NCI-H1105 (cell line): ENCODE results near the gene MCTP2.

Experiments used
- DNase-seq: peaks from one replicate; lab custom pipeline; 2025; lab: John Stamatoyannopoulos, UW

MCTP2 gene

DNA sequence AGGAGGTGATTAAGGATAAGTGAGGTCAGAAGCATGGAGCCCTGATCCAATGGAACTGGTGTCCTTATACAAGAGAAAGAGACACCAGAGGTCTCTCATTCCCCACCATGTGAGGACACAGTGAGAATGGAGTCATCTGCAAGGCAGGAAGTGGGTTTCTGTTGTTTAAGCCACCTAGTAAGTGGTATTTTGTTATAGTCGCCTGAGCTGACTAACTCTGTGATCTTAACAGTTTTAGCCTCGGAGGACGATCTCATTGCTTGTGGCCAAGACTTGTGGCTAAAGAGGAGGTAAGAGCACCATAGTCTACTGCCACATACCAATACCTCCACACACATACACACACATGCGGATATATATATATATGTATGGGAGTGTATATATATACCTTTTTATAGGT, 73.8 kb downstream of the MCTP2 start:
- no peak for DNase-seq

- no peak for DNase-seq
Measured at GRCh38 chr15:94306700-94307650, 75.6 kb downstream of the MCTP2 start.

DNA sequence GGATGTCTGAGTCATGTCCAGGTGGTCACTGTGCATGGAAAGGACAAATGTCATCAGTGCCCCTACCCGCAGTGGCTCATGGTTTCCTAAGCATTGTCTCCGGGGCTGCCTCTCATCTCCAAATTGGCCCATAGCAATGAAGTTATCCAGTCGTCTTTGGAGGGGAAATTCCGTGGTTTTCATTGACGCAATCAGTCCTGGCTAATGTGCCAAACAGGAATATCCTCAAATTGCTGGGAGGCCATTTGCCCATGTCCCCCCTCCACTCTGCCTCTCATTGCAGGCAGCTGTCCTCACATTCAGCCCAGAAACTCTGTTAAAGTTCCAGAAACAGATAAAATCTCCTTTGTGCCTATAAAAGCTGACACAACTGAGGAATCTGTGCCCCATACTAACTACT, 81.6 kb downstream of the MCTP2 start:
- DNase-seq = no peak

GRCh38 chr15:94314639-94315038, 83.3 kb downstream of the MCTP2 start:
- no peak for DNase-seq

GRCh38 chr15:94317211-94317610, 85.8 kb downstream of the MCTP2 start:
- DNase-seq = no peak

DNA sequence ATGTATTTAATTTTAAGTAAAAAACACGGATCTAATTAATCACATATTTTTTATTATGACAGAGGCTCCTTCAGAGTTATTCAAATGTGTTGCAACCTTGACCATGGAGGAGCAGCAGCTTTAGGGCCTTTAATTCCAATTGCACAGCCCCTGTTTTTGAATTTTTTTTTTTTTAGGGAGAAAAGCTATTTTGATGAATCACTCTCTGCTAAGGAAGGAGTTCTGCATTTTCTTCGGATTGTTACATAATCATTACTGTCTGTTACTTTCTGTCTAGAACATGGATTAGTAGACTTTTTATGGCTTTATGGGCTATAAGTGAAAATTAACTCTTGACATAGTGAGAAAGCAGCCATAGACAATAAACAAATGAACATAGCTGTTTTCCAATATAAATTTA, 90.8 kb downstream of the MCTP2 start:
- DNase-seq = no peak

- no peak for DNase-seq
Measured at GRCh38 chr15:94323076-94323475, 91.7 kb downstream of the MCTP2 start.

GRCh38 chr15:94324117-94324826, 92.9 kb downstream of the MCTP2 start:
- DNase-seq = peak; percentile 31

DNA sequence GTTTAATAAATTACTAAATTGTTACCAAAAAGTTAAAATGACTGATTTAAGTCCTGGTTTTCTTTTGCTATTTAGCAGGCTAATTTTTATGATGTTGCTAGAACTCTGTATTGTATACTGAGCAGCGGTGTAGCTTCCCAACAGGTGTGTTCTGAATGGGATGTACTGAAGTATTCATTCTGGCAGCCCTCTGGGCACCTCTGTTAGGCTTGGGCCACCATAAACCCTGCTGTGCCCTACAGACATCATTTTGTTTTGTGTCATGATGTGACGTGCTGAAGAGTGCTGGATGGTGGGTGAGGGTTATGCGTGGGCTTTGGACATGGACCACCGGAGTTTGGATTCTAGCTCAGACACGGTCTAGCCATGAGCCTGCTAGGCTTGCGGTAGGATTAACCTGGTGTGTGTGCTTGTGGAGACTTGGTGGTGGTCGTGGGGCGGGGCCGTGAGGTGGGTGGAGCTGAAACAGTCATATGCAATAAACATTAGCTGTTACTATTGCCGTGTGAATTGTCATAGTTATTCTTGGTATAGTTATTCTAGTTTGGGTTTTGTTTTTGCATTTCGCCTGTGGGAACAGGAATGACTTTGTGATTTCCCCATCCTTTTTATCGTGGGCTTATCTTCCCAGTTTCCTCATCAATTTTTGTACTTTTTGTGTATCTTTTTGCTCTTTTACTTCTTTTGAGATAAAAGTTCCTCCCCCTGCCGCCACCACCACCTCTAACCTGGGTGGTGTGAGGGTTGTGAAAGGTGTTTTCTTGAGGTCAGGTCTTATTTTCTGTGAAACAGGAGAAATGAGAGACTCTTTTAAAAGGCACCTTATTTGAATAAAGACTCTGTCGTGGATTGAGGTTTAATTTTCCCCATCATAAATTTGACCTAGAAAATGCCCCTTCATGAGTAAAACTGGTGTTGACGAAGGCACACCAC, 93.7 kb downstream of the MCTP2 start:
- DNase-seq = no peak

- peak; percentile 33 for DNase-seq
Measured at GRCh38 chr15:94327356-94327936, 96.1 kb downstream of the MCTP2 start.

DNA sequence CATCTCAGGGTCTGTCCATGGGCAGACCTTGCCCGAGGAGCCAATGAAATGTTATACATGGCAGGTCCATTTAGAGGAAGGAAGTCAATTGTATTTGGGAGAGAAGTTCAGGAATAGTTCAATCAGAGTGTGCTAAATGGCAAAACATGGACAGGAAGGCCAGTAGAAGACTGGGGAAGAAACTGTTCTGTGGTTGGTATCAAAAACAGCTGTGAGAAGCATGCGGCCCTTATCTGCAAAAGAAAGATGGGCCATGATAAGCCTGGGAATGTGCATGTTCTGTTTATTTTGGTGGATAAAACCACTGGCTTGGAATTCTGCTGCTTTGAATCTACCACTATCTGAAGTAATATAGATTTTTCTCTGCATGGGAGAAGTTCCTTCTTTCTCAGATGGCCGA, 100.4 kb downstream of the MCTP2 start:
- DNase-seq = no peak

- DNase-seq = no peak
Measured at GRCh38 chr15:94335616-94336015, 104.3 kb downstream of the MCTP2 start.

DNA sequence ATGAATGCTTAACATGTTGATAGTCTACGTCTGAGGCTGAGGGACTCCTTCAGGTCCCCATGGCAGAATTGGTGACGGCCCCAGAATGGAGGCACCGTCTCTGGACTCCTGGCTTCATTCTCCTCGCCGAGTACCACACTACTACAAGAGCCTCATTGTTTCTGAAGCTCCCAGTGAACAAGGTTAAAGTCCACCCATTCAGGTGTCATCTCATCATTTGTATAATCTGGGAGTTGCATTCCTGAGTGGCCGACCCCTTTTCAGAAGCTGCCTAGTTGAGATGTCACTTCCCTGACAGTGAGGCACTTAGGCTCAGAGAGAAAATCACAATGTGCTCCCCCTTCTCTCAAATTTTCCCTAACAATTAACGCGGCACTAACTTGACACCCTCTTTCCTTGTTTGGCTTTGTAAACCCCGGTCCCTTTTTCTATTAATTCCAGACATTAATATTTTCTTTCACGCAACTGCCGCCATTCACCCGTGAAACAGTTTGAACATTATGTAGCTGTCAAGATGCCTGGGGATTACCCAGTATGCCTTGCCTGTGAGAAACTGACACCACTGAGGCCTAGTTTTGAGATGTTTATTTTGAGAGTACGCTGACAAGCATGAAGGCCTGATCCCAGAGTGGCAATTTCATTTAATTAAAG, 105.6 kb downstream of the MCTP2 start:
- DNase-seq = no peak

DNA sequence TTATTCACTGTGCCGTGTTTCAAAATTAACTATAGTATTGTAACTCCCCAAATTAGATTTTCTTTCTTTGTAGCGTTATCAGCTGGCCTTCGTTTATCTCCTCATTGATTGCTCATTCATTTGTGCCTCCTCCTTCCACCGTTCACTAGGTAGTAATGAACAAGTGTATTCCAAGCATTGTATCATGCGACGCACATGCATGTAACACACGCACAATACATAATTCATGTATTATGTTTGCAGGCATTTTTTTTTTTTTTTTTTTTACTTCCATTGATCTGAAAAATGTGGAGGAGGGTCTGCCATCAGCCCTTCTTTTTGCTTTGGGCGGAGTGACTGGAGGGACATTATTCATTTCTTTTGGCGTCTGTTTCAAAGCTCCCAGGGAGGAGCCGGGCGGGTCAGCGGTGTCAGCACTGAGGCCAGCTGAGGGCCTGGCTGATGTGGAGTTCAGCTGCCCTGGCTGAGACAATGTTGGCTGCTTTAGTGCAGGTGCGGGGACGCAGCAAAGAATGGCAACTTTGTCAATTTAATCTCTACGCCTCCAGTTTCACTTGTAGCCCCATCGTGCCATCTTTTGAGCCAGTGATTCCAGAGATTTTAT, 107.0 kb downstream of the MCTP2 start:
- DNase-seq = no peak

DNA sequence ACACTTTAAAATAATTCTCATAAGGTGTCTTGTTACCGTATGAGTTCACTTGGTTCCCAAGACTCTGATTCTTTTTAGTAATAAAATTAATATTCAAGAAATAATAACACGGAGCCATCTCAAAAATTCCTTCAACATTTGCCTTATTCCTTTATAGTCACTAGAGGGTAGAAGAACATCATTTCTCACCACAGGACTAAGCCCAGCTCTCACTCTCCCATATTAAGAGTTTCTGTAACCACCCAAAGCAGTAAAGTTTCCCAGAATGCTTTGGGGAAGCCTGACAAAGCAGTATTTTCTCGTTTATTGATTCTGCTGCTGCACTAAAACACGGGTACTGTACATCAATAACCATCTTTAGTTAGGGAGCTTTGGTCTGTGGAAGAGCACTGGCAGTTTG, 114.9 kb downstream of the MCTP2 start:
- no peak for DNase-seq

DNA sequence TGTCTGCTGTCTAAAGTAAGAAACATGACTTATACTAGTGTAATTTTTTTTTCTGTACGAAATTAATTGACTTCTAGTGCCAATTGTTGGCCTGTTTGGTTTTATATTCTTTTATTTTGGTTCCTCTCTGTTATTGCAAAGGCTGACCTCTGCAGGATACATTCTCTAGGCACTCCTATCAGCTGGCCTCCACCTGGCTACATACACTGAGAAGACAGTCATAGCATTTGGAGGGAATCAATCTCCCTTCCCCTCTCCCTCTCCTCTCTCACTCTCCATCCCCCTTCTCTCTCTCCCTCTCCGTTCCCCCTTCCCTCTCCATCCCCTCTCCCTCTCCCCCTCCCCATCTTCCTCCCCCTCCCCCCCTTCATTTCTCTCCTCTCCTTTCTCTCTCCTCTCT, 116.7 kb downstream of the MCTP2 start:
- DNase-seq = no peak

DNA sequence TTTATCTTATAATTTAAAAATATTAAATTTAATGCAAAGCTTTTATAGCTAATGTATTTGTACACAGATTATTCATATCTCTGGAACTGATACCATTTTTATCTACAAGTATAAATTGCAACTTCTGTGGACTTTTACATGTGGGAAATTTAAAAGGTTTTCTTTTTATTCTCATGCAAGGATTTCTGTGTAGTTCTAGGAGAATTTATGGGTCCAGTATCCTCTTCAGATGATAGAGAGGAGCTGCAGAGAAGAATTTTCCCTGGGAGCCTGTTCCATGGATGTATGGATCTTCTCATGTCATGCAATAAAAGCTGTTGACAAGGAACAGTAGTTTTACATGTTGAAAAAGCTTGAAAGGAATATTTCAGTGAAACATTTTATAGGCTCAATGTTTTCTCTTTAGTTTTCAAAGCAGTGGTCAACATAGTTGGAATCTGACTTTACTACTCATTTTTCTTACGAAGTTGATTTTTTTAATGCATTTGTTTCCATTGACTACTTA, 119.7 kb downstream of the MCTP2 start:
- DNase-seq = no peak

GRCh38 chr15:94352636-94353487, 121.5 kb downstream of the MCTP2 start:
- DNase-seq = no peak

- DNase-seq = no peak
Measured at GRCh38 chr15:94353488-94353820, 122.1 kb downstream of the MCTP2 start.

GRCh38 chr15:94354655-94355054, 123.3 kb downstream of the MCTP2 start:
- no peak for DNase-seq
